ACC112 (cell line): ENCODE measurements around the gene CRISP3.

Experiments
- H2AFZ ChIP-seq: fragments of 200-600 bp; sonication (generic); one replicate; pipeline ENCODE4 v1.6.0; 2017; ENCODE audit warnings: antibody characterized with exemption, low read length; ENCODE audit not compliant: unreplicated experiment
- H3K27ac ChIP-seq: fragments of 200-600 bp; sonication (generic); 2 replicates; pipeline ENCODE4 v1.5.1; 2014; ENCODE audit warnings: low read depth, mild to moderate bottlenecking, antibody characterized with exemption, low read length, moderate library complexity
- H3K27me3 ChIP-seq: fragments of 200-600 bp; sonication (generic); 2 replicates; pipeline ENCODE4 v1.6.1; 2014; ENCODE audit warnings: mild to moderate bottlenecking, antibody characterized with exemption, low read length, moderate library complexity, mixed read lengths; ENCODE audit not compliant: insufficient read depth
- H3K36me3 ChIP-seq: fragments of 200-600 bp; sonication (generic); 2 replicates; pipeline ENCODE4 v1.6.1; 2016; ENCODE audit warnings: mild to moderate bottlenecking, antibody characterized with exemption, low read length, moderate library complexity, mixed read lengths; ENCODE audit not compliant: insufficient read depth
- H3K4me1 ChIP-seq: fragments of 200-600 bp; sonication (generic); one replicate; pipeline ENCODE4 v1.6.1; 2016; ENCODE audit warnings: low read length, mixed read lengths; ENCODE audit not compliant: insufficient read depth, unreplicated experiment, control insufficient read depth
- H3K4me3 ChIP-seq: fragments of 200-600 bp; sonication (generic); 2 replicates; pipeline ENCODE4 v1.5.1; 2014; ENCODE audit warnings: mild to moderate bottlenecking, low read depth, low read length
- H3K79me2 ChIP-seq: fragments of 200-600 bp; sonication (generic); one replicate; pipeline ENCODE4 v1.6.0; 2016; ENCODE audit warnings: low read length; ENCODE audit not compliant: control insufficient read depth, unreplicated experiment, insufficient read depth

Gene CRISP3

GRCh38 chr6:49693512-49693911, 50.7 kb downstream of the CRISP3 start:
- Histone ChIP-seq H3K36me3 (no peaks in the 10 kb centered on the region), H3K27ac (no peak overlapping the region), H3K79me2 (no peaks in the 10 kb centered on the region), H3K4me1 (no peaks in the 10 kb centered on the region), H2AFZ (no peak overlapping the region), H3K27me3 (no peaks in the 10 kb centered on the region), H3K4me3 (no peak overlapping the region)

- no peak overlapping the region for H3K27ac ChIP-seq
- no peak overlapping the region for H3K4me3 ChIP-seq
- no peaks in the 10 kb centered on the region for H3K36me3 ChIP-seq
- H3K4me1 ChIP-seq, result no peaks in the 10 kb centered on the region
- no peak overlapping the region for H2AFZ ChIP-seq
- no peaks in the 10 kb centered on the region for H3K27me3 ChIP-seq
- no peaks in the 10 kb centered on the region for H3K79me2 ChIP-seq
These were observed 51.7 kb downstream of the CRISP3 start for GRCh38 chr6:49692534-49692933.
